IMR-90 (cell line): ENCODE results near the gene POFUT2. TPM values are rescaled to one million over a fixed set of nuclear protein-coding genes. Genes with fewer than 3 reads are reported as not detected.

ENCODE experiments used
- ATAC-seq: fragments of 200-7000 bp; cut with Tn5 transposase; 2 replicates; pipeline ENCODE4 v1.9.1; 2020; ENCODE audit warnings: low read depth, mild to moderate bottlenecking, moderate library complexity
- BruUV-seq: library from RNA; stranded (reverse); fragments of 400-500 nt; replicated peaks from 2 replicates; lab custom pipeline; 2021; lab: Mats Ljungman, UMichigan
- CTCF ChIA-PET: fragments of 300-600 bp; formaldehyde crosslinking; extraction: SDS; loops from one replicate; lab custom pipeline; 2021; ENCODE audit warnings: antibody characterized with exemption; lab: Yijun Ruan, JAX
- POLR2A ChIA-PET: fragments of 300-600 bp; sonication (Branson Sonifier 250); formaldehyde crosslinking; loops from one replicate; lab custom pipeline; 2022; ENCODE audit warnings: antibody characterized with exemption; ENCODE audit not compliant: unreplicated experiment; lab: Charles Lee
- DNase-seq: peaks from one replicate; pipeline ENCODE4 v3.0.0; 2013
- H2AFZ ChIP-seq: replicated peaks from 2 replicates; pipeline ENCODE3; 2013; ENCODE audit warnings: low read length, mild to moderate bottlenecking; ENCODE audit not compliant: poor library complexity
- H2AK5ac ChIP-seq: 2 replicates; pipeline ENCODE4 v1.6.1; 2013; ENCODE audit warnings: low read depth, low read length, inconsistent platforms
- H2AK9ac ChIP-seq: replicated peaks from 2 replicates; pipeline ENCODE3; 2013; ENCODE audit warnings: mild to moderate bottlenecking, low read depth, low read length, moderate library complexity; ENCODE audit not compliant: poor library complexity
- H2BK120ac ChIP-seq: 2 replicates; pipeline ENCODE4 v1.6.1; 2013; ENCODE audit warnings: low read depth, low read length, inconsistent platforms
- H2BK15ac ChIP-seq: 3 replicates; pipeline ENCODE4 v1.6.1; 2013; ENCODE audit warnings: low read depth, low read length, inconsistent platforms
- H2BK20ac ChIP-seq: 2 replicates; pipeline ENCODE4 v1.6.1; 2013; ENCODE audit warnings: low read depth, mild to moderate bottlenecking, inconsistent platforms, low read length, moderate library complexity
- H2BK5ac ChIP-seq: 2 replicates; pipeline ENCODE4 v1.6.1; 2013; ENCODE audit warnings: mild to moderate bottlenecking, low read depth, low read length, inconsistent platforms; ENCODE audit not compliant: poor library complexity, severe bottlenecking
- H3K14ac ChIP-seq: replicated peaks from 2 replicates; pipeline ENCODE4 v1.6.1; 2013; ENCODE audit warnings: low read depth, low read length, inconsistent platforms
- H3K18ac ChIP-seq: 2 replicates; pipeline ENCODE4 v1.6.1; 2013; ENCODE audit warnings: low read depth, low read length, control low read depth
- H3K23ac ChIP-seq: 2 replicates; pipeline ENCODE4 v1.6.1; 2013; ENCODE audit warnings: low read depth, low read length, inconsistent platforms
- H3K27ac ChIP-seq: 2 replicates; pipeline ENCODE4 v1.5.1; 2013; ENCODE audit warnings: mild to moderate bottlenecking, control low read depth, low read length; ENCODE audit not compliant: insufficient read depth
- H3K27me3 ChIP-seq: 2 replicates; pipeline ENCODE4 v1.6.1; 2013; ENCODE audit warnings: low read length; ENCODE audit not compliant: control insufficient read depth, insufficient read depth
- H3K36me3 ChIP-seq: 2 replicates; pipeline ENCODE4 v1.6.1; 2013; ENCODE audit warnings: low read length, mixed read lengths; ENCODE audit not compliant: control insufficient read depth, insufficient read depth
- H3K4ac ChIP-seq: 2 replicates; pipeline ENCODE4 v1.6.1; 2013; ENCODE audit warnings: low read depth, low read length, inconsistent platforms
- H3K4me1 ChIP-seq: 2 replicates; pipeline ENCODE4 v1.6.1; 2013; ENCODE audit warnings: low read length, mixed read lengths; ENCODE audit not compliant: control insufficient read depth, insufficient read depth
- H3K4me2 ChIP-seq: 2 replicates; pipeline ENCODE4 v1.6.1; 2013; ENCODE audit warnings: low read depth, mild to moderate bottlenecking, control low read depth, low read length, moderate library complexity
- H3K4me3 ChIP-seq: 2 replicates; pipeline ENCODE4 v1.5.1; 2013; ENCODE audit warnings: low read depth, mild to moderate bottlenecking, control low read depth, low read length, moderate library complexity; ENCODE audit not compliant: insufficient read depth
- H3K56ac ChIP-seq: 2 replicates; pipeline ENCODE4 v1.6.1; 2013; ENCODE audit warnings: low read length, inconsistent platforms; ENCODE audit not compliant: insufficient read depth; ENCODE audit errors: extremely low read depth
- H3K79me1 ChIP-seq, 2 experiments: 2 replicates each; pipeline ENCODE4 v1.6.1; 2013; ENCODE audit warnings: low read length in 2 of 2, inconsistent platforms in 1 of 2, low read depth in 1 of 2
- H3K9ac ChIP-seq: 2 replicates; pipeline ENCODE4 v1.6.1; 2013; ENCODE audit warnings: low read depth, low read length, control low read depth
- H3K9me1 ChIP-seq: 2 replicates; pipeline ENCODE4 v1.6.1; 2013; ENCODE audit warnings: low read length, inconsistent platforms; ENCODE audit not compliant: insufficient read depth
- H3K9me3 ChIP-seq: 2 replicates; pipeline ENCODE4 v1.6.1; 2013; ENCODE audit warnings: low read length; ENCODE audit not compliant: control insufficient read depth, insufficient read depth
- H4K20me1 ChIP-seq: 2 replicates; pipeline ENCODE4 v1.6.1; 2013; ENCODE audit warnings: low read length, inconsistent platforms; ENCODE audit not compliant: insufficient read depth
- H4K5ac ChIP-seq: 2 replicates; pipeline ENCODE4 v1.6.1; 2013; ENCODE audit warnings: mild to moderate bottlenecking, low read depth, low read length, control low read depth
- H4K8ac ChIP-seq, 2 experiments: 2 replicates each; pipeline ENCODE4 v1.6.1; 2013; ENCODE audit warnings: low read depth in 2 of 2, low read length in 2 of 2, control low read depth in 1 of 2, inconsistent platforms in 1 of 2
- H4K91ac ChIP-seq: 2 replicates; pipeline ENCODE4 v1.6.1; 2013; ENCODE audit warnings: low read depth, low read length, inconsistent platforms; ENCODE audit not compliant: insufficient read depth
- CEBPB ChIP-seq: IDR thresholded peaks from 2 replicates; pipeline ENCODE4 v1.6.1; 2012; ENCODE audit warnings: low read depth, low read length, improper control_type of control experiment
- MAFK ChIP-seq: IDR thresholded peaks from 2 replicates; pipeline ENCODE4 v1.6.1; 2012; ENCODE audit warnings: low read depth, low read length, improper control_type of control experiment
- MXI1 ChIP-seq: IDR thresholded peaks from 2 replicates; pipeline ENCODE4 v1.6.1; 2012; ENCODE audit warnings: low read depth, mild to moderate bottlenecking, low read length, moderate library complexity, borderline replicate concordance
- NFE2L2 ChIP-seq: fragments of 150-350 bp; IDR thresholded peaks from 2 replicates; pipeline ENCODE4 v1.6.1; 2016; ENCODE audit warnings: low read depth, mild to moderate bottlenecking, low read length
- RAD21 ChIP-seq: IDR thresholded peaks from 2 replicates; pipeline ENCODE4 v1.6.1; 2012; ENCODE audit warnings: low read length, improper control_type of control experiment
- RFX5 ChIP-seq: IDR thresholded peaks from 2 replicates; pipeline ENCODE4 v1.8.0; 2012; ENCODE audit warnings: low read depth, mild to moderate bottlenecking, low read length, moderate library complexity
- SMC3 ChIP-seq: fragments of 150-350 bp; IDR thresholded peaks from 2 replicates; pipeline ENCODE4 v1.6.1; 2016; ENCODE audit warnings: low read depth, mild to moderate bottlenecking, antibody characterized with exemption, low read length, moderate library complexity
- WGBS, 2 experiments: methylation state at CpG; one replicate each; pipeline versions ENCODE4 v1.1.5 to v1.1.7; 2013; ENCODE audit warnings: missing lambda C conversion rate in 2 of 2; ENCODE audit not compliant: insufficient read length in 1 of 2; ENCODE audit errors: extremely low coverage in 2 of 2; 5-methylcytosine and 5-hydroxymethylcytosine counted together
- dilution Hi-C: fragments of 300-500 bp; cut with HindIII; formaldehyde crosslinking; loops from one replicate; pipeline ENCODE4 v1.14.3; 2018; ENCODE audit warnings: low sequenced_read_pairs; ENCODE audit not compliant: unreplicated experiment
- in situ Hi-C: fragments of 300-500 bp; cut with MboI; formaldehyde crosslinking; loops from 3 replicates; pipeline ENCODE4 v1.14.3; 2019; ENCODE audit warnings: low sequenced_read_pairs, inconsistent platforms, mixed read lengths
- intact Hi-C: fragments of 100-400 bp; cut with micrococcal nuclease; formaldehyde crosslinking; loops from 2 replicates; pipeline ENCODE4 v1.10.0; 2022
- polyA plus RNA-seq, 3 experiments: library from polyadenylated mRNA; depleted of rRNA; stranded (reverse); fragments of >200 nt; gene quantifications; 2 replicates each; pipeline ENCODE4 v1.2.3, GENCODE V29; 2012; ENCODE audit warnings: low replicate concordance in 1 of 3
- total RNA-seq: library from RNA; depleted of rRNA; stranded (reverse); fragments of >200 nt; gene quantifications from 2 replicates; pipeline ENCODE4 v1.2.3, GENCODE V29; 2012
- TF ChIP-seq, protein P1 (sequence below): fragments of 150-350 bp; IDR thresholded peaks from 2 replicates; pipeline ENCODE4 v1.6.1; 2017; ENCODE audit warnings: mild to moderate bottlenecking, antibody characterized with exemption, low read length, low read depth

Gene POFUT2
- total and polyA plus RNA-seq, 2 of the 4 experiments (the other 2 are of a cell fraction): 18.8 to 59.3 TPM

GRCh38 chr21:45283611-45284455, 3.9 kb downstream of the POFUT2 start:
- H4K20me1 ChIP-seq: peaks cover 79% of the 10 kb centered on the region
- ATAC-seq (no peak), DNase-seq (no peak)
- no peak overlapping the region for H2AK5ac ChIP-seq
- H3K4me1 ChIP-seq: peaks cover 5% of the 10 kb centered on the region
- no peak overlapping the region for H2BK120ac ChIP-seq
- H3K23ac ChIP-seq: no peak overlapping the region
- no peak overlapping the region for H4K91ac ChIP-seq
- BruUV-seq: no TSS peak
- H2BK5ac ChIP-seq: no peak overlapping the region
- H2AFZ ChIP-seq: no peak overlapping the region
- H3K27me3 ChIP-seq: no peaks in the 10 kb centered on the region
- no peak overlapping the region for H2BK15ac ChIP-seq
- H3K4me3 ChIP-seq: no peak overlapping the region
- peaks cover 22 to 77% of the 10 kb centered on the region in 2 experiments; a peak in 3 of 4 replicates for H3K79me1 ChIP-seq
- H3K9me1 ChIP-seq: 0 out of 2 replicates have a peak, but pooled peaks cover 4% of the 10 kb centered on the region
- no peak overlapping the region for H3K4ac ChIP-seq
- intact Hi-C loops: no loop called here
- ChIA-PET CTCF (no interaction called here), POLR2A (interaction anchor here (0.7 kb wide), 1 partner anchor 1188 kb away, joined by 3 read pairs; no protein-coding TSS in a partner anchor)
- 96% methylated on average over 13 of the region's 36 CpGs; no CpG with 5 or more reads in 1 of the 2 experiments for WGBS, 2 experiments
- H3K56ac ChIP-seq: no peak overlapping the region
- no peak overlapping the region for H3K4me2 ChIP-seq
- H3K27ac ChIP-seq: no peak overlapping the region
- no peak overlapping the region for H4K8ac ChIP-seq
- H4K5ac ChIP-seq: no peak overlapping the region
- H3K14ac ChIP-seq: no peak overlapping the region
- no peak overlapping the region for H3K9ac ChIP-seq
- dilution Hi-C loops: no loop called here
- H3K9me3 ChIP-seq: no peaks in the 10 kb centered on the region
- TF ChIP-seq SMC3 (no peak), MXI1 (no peak), MAFK (no peak), NFE2L2 (no peak), CEBPB (no peak), RFX5 (no peak), RAD21 (no peak)
- TF ChIP-seq, protein P1, sequence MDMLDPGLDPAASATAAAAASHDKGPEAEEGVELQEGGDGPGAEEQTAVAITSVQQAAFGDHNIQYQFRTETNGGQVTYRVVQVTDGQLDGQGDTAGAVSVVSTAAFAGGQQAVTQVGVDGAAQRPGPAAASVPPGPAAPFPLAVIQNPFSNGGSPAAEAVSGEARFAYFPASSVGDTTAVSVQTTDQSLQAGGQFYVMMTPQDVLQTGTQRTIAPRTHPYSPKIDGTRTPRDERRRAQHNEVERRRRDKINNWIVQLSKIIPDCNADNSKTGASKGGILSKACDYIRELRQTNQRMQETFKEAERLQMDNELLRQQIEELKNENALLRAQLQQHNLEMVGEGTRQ: no peak
- H3K18ac ChIP-seq: no peak overlapping the region
- in situ Hi-C loops: loop anchor here (10.0 kb wide), 1 partner anchor 139 kb away; no protein-coding TSS in a partner anchor
- no peak overlapping the region for H2AK9ac ChIP-seq
- H3K36me3 ChIP-seq: peaks cover 62% of the 10 kb centered on the region
- H2BK20ac ChIP-seq: no peak overlapping the region
